Adipose tissue (tissue), 3 donors: Measurements from ENCODE around the gene CLCN4. TPM values are rescaled to one million over a fixed set of nuclear protein-coding genes. Genes with fewer than 3 reads are reported as not detected.

Experiments used
- H3K27ac ChIP-seq: one replicate; pipeline ENCODE4 v1.5.1; 2013; ENCODE audit warnings: low read depth, low read length
- WGBS, 3 donors: extraction: QIAGEN DNeasy Blood & Tissue Kit; methylation state at CpG; one replicate each; pipeline ENCODE4 v1.1.7; 2013; 5-methylcytosine and 5-hydroxymethylcytosine counted together
- polyA plus RNA-seq, 3 donors: library from polyadenylated mRNA; stranded (reverse); fragments of 200-250 nt; gene quantifications; one replicate each; pipeline ENCODE4 v1.2.3, GENCODE V29; 2013
- donor health status: healthy with polysubstance abuse.
- donor health status: Bipolar disorder and iron deficiency.
- donor health status: healthy.

Gene CLCN4
- polyA plus RNA-seq, 3 donors = 0.76 to 2.4 (median 1.5) TPM

- H3K27ac ChIP-seq = no peak overlapping the region
- 66 to 95% (median 94%) methylated on average over 5 of the region's 5 CpGs for WGBS, 3 donors
These were observed 22.2 kb downstream of the CLCN4 start for GRCh38 chrX:10178866-10179463.

GRCh38 chrX:10183760-10184159 is 27.0 kb downstream of the CLCN4 start:
- WGBS, 3 donors = 93 to 94% (median 93%) methylated on average over 3 of the region's 3 CpGs
- H3K27ac ChIP-seq = no peak overlapping the region

GRCh38 chrX:10184411-10184810 is 27.6 kb downstream of the CLCN4 start:
- no peak overlapping the region for H3K27ac ChIP-seq
- 74 to 86% (median 86%) methylated on average over 2 of the region's 2 CpGs for WGBS, 3 donors

GRCh38 chrX:10186355-10186754 is 29.6 kb downstream of the CLCN4 start:
- WGBS, 3 donors = 64 to 87% (median 84%) methylated on average over 8 to 9 of the region's 9 CpGs

GRCh38 chrX:10187421-10187820 is 30.6 kb downstream of the CLCN4 start:
- no peak overlapping the region for H3K27ac ChIP-seq
- 82 to 96% (median 90%) methylated on average over 15 of the region's 15 CpGs for WGBS, 3 donors

More at GRCh38 chrX:10186355-10186754, 29.6 kb downstream of the CLCN4 start:
- H3K27ac ChIP-seq = no peak overlapping the region

- WGBS, 3 donors = 32 to 47% (median 35%) methylated on average over 11 to 16 of the region's 16 CpGs
- H3K27ac ChIP-seq = no peak overlapping the region
These were observed 32.8 kb downstream of the CLCN4 start for GRCh38 chrX:10189317-10190268.

GRCh38 chrX:10190367-10190766 is 33.6 kb downstream of the CLCN4 start:
- H3K27ac ChIP-seq = no peak overlapping the region
- WGBS, 3 donors = 3 to 5% (median 3%) methylated on average over 3 of the region's 3 CpGs

GRCh38 chrX:10193587-10193986 is 36.8 kb downstream of the CLCN4 start:
- no peak overlapping the region for H3K27ac ChIP-seq

GRCh38 chrX:10195425-10195824 is 38.6 kb downstream of the CLCN4 start:
- WGBS, 3 donors = 80 to 91% (median 85%) methylated on average over 4 of the region's 4 CpGs
- H3K27ac ChIP-seq = no peak overlapping the region

- no peak overlapping the region for H3K27ac ChIP-seq
These were observed 39.2 kb downstream of the CLCN4 start for GRCh38 chrX:10195947-10196346.

- WGBS, 3 donors = 77 to 93% (median 85%) methylated on average over 18 of the region's 18 CpGs
- no peak overlapping the region for H3K27ac ChIP-seq
These were observed 40.8 kb downstream of the CLCN4 start for GRCh38 chrX:10197279-10198210.

- H3K27ac ChIP-seq = no peak overlapping the region
- 56 to 80% (median 76%) methylated on average over 5 of the region's 5 CpGs for WGBS, 3 donors
These were observed 41.5 kb downstream of the CLCN4 start for GRCh38 chrX:10198254-10198653.

GRCh38 chrX:10199212-10199611 is 42.4 kb downstream of the CLCN4 start:
- 47 to 82% (median 57%) methylated on average over 6 of the region's 6 CpGs for WGBS, 3 donors
- H3K27ac ChIP-seq = no peak overlapping the region

- 38 to 77% (median 58%) methylated on average over 3 of the region's 3 CpGs for WGBS, 3 donors
These were observed 46.8 kb downstream of the CLCN4 start for GRCh38 chrX:10203617-10204016.

GRCh38 chrX:10206317-10206716 is 49.5 kb downstream of the CLCN4 start:
- H3K27ac ChIP-seq = no peak overlapping the region
- WGBS, 3 donors = 72 to 88% (median 77%) methylated on average over 9 of the region's 9 CpGs

More at GRCh38 chrX:10203617-10204016, 46.8 kb downstream of the CLCN4 start:
- H3K27ac ChIP-seq = no peak overlapping the region

- 83 to 93% (median 86%) methylated on average over 10 to 11 of the region's 11 CpGs for WGBS, 3 donors
- H3K27ac ChIP-seq = no peak overlapping the region
These were observed 51.6 kb downstream of the CLCN4 start for GRCh38 chrX:10208281-10208856.

- no peak overlapping the region for H3K27ac ChIP-seq
- 67 to 77% (median 77%) methylated on average over 3 to 4 of the region's 4 CpGs for WGBS, 3 donors
These were observed 52.2 kb downstream of the CLCN4 start for GRCh38 chrX:10208953-10209352.

GRCh38 chrX:10212395-10212794 is 55.6 kb downstream of the CLCN4 start:
- H3K27ac ChIP-seq = no peak overlapping the region
- 87 to 98% (median 98%) methylated on average over 11 to 15 of the region's 15 CpGs for WGBS, 3 donors
